DND-41 (cell line): ENCODE measurements around the gene WNK1.

Experiments used
- CTCF ChIP-seq: IDR thresholded peaks from 2 replicates; pipeline ENCODE4 v1.5.1; 2012; ENCODE audit warnings: borderline replicate concordance, low read length, moderate library complexity, mild to moderate bottlenecking; ENCODE audit not compliant: poor library complexity, severe bottlenecking; ENCODE audit errors: extremely low read depth
- EZH2 ChIP-seq: IDR thresholded peaks from 3 replicates; pipeline ENCODE4 v1.6.1; 2012; ENCODE audit warnings: borderline replicate concordance, low read depth, mild to moderate bottlenecking, moderate library complexity, low read length, inconsistent platforms; ENCODE audit not compliant: severe bottlenecking

- TF ChIP-seq CTCF (peak; percentile 15), EZH2 (no peak)
These were observed 1.5 kb downstream of the WNK1 start for GRCh38 chr12:753611-754472.
